HG02678 (cell line): ENCODE measurements around the gene RNF144A.

Source experiments
- ATAC-seq: cut with Tn5 transposase; IDR thresholded peaks from one replicate; pipeline ENCODE4 v1.9.1; 2021; ENCODE audit warnings: mild to moderate bottlenecking, moderate library complexity; ENCODE audit not compliant: unreplicated experiment

The RNF144A gene

DNA sequence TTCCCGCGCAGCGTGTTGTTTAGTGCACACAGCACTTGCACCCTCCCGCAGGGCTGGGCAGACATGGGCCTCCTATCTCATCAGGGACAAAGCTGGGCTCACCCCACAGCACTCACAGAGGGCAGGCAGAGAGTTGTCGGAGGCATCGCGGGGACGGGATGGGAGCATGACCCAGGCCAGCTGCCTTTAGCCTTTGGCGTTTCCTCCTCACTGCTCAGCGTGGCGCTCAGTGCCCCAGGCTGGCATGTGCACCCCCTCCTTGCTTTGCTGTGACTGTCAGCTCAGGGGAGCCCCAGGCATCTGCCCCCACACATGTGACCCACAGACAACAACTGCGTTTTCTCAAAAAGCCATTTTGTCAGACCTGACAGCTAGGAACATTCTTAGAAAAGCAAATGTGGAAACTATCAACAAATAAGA, 101.1 kb downstream of the RNF144A start:
- no peak for ATAC-seq

DNA sequence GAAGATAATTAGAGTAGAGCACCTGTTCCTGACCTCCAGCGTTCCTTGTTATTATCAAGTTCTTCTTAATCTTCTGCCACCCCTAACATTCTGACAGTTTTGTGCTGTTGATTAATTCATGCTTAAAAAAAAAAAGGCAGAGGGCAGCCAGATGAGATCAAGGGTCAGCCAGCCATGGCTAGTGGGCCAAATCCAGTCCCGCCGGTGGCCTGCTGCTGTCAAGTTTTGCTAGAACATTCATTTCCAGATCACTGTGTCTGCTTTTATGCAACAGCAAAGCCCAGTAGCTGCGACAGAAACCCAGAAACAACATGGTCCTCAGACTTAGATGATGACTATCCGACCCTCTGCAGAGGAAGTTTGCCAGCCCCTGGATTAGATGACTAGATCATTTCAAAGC, 101.6 kb downstream of the RNF144A start:
- ATAC-seq, result no peak

DNA sequence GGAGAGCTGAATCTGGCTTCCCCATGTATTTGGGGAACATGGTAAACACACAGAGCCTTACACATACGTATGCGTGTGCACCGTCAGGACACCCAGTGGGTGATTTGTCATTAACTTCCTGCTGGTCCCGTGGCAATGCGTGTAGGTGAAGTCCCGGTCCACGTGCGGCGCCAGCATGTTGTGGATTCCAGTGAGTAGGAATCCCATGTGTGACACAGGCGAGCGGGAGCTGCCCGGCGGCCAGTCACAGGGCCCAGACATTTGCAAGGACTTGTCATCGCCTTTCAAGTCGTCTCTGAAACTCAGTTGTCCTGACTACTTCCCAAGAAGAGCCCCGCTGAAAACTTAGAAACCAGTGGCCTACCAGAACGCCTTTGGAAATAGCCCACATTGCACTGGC, 102.0 kb downstream of the RNF144A start:
- no peak for ATAC-seq

GRCh38 chr2:7020059-7020458, 102.8 kb downstream of the RNF144A start:
- no peak for ATAC-seq

- ATAC-seq, result no peak
These were observed 103.3 kb downstream of the RNF144A start for GRCh38 chr2:7020468-7020867.

DNA sequence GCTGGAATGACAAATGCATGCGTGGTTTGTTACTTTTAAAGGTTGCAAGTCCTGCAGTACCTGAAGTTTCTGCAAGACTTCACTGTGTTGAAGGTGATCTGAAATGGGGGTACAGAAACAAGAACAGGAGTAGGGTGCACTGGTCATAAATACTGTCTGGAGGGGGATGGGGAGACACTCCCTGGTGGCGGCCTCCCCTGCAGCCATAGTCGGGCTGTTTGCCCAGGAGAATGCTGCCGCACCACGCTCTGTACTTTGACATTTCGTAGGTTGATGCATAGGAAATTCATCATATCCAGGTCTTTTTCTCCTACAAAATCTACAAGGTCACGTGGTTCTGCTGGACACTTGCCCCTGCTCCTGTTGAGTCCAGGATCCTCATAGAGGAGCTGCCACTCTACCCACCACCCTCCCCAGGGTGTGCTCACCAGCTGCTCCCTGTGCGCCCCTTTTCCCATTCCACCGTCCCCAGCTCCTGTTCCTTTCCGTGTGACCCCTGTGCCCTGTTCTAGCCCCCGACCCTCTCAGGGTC, 103.8 kb downstream of the RNF144A start:
- ATAC-seq, result no peak

- ATAC-seq, result no peak
These were observed 105.5 kb downstream of the RNF144A start for GRCh38 chr2:7022492-7023385.

DNA sequence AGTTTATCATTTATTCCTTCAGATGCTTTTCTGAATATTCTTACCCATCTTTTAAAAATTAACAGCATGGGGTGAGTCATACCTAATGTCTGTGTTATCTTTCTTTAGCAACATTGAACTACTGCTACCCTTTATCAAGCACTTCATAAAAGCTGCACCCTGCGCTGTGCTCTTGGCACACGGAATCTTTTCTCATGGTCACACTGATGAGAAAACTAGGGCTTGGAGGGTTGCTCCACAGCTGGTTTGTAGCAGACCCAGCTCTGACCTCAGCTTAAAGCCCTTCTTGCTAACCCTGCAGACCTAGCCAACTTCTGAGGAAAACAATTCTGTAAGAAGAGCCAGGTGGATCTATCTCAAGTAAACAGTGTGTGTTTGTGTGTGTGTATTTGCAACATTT, 106.3 kb downstream of the RNF144A start:
- no peak for ATAC-seq

GRCh38 chr2:7024261-7024660, 107.0 kb downstream of the RNF144A start:
- no peak for ATAC-seq

GRCh38 chr2:7025082-7025481, 107.9 kb downstream of the RNF144A start:
- no peak for ATAC-seq

DNA sequence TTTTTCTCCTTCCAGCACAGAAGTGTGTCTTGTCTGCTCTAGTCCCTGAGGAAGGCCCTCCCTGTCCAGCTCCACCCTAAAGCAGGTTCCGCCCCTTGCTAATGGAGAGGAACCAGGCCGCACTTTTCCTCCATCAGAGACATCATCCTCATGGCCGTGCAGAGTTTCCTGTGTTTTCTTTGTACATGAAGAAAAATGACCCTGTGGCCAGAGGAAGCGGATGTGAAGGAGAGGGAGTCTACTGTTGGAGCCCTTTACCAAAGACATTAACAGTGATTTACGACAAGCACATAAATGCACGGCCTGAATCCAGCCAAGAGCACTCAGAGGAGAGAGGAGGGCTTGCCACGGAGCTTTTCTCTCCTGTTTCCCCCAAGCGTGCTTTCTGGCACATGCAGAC, 109.5 kb downstream of the RNF144A start:
- no peak for ATAC-seq

GRCh38 chr2:7027411-7027810, 110.2 kb downstream of the RNF144A start:
- no peak for ATAC-seq

DNA sequence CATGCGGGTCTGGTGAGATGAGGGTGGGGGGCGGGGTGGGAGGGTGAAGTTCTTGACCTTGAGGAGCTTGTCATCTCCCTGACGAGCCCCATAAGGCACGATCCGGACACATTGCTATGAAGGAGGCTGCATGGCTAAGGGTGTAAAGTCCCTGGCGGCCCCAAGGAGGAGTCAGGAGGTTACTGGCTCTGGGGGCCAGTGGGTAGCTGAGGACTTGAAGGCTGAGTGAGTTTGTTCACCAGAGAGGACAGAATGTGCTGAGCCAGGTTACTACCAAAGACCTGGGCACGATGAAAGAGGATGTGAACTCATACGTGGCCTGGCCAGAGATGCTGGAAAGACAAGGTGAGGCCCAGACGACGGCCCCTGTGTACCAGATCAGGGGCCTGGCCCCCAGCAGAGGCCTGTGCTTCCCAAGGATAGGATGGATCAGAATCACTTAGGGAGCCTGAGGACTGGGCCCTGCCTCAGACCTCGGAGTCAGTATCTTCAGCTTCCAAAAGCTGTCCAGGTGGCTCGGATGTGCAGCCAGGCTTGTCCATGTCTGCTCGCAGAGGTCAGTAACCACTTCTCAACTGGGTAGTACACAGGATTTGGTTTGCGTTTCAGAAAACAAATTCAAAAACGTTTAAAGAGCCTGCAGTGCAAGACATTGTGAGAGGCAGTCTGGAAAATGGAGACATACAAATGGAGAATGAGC, 110.9 kb downstream of the RNF144A start:
- ATAC-seq, result no peak

- ATAC-seq, result no peak
These were observed 111.6 kb downstream of the RNF144A start for GRCh38 chr2:7028846-7029245.

GRCh38 chr2:7029291-7030059, 112.3 kb downstream of the RNF144A start:
- no peak for ATAC-seq

DNA sequence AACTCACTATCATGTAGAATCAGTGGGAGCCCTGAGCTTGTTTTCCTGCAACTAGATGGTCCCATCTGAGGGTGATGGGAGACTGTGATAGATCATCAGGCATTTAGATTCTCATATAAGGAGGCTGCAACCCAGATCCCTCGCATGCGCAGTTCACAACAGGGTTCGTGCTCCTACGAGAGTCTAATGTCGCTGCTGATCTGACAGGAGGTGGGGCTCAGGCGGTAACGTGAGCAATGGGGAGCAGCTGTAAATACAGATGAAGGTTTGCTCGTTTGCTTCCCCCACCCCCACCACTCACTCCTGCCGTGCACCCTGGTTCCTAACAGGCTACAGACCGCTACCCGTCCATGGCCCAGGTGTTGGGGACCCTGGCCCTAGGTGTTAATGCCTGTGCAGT, 113.6 kb downstream of the RNF144A start:
- no peak for ATAC-seq

- no peak for ATAC-seq
These were observed 114.5 kb downstream of the RNF144A start for GRCh38 chr2:7031547-7032245.

- no peak for ATAC-seq
These were observed 115.2 kb downstream of the RNF144A start for GRCh38 chr2:7032371-7032770.

DNA sequence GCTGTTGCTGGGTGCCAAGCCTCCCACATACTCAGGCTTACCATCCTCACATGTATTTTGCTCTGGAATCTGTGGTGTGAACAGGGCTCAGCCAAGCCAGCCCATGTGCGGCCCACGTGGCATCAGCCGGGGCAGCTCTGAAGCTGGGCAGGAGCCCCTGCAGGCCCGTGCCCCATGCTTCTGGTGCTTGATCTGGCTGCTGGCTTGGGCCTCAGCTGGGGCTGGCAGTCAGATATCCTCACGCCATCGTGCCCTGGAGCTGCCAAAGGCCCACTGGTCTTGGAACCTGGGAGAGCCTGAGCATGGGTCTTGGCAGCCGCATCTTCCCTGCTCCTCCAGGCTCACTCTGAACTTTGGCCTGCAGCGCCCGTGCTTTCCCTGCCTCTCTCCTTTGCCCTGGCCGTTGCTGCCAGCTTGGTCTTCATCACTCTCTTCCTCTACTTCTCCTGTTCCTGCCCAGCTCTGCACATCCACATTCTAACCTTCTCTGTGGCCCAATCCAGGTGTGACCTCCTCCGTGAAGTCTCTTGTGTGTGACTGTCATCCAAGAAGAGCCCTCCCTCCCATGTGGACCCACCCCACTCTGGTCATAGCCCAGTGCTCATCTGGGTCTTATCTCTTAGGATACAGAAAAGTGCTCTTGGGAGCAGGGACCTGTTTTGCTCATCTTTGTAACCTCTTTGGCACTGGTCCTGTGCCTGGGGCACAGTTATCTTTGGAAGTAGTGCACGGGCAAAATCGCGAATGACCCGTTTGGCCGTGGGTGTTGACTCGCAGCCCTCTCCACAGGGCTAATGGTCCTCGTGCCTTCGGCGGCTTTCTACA, 116.1 kb downstream of the RNF144A start:
- ATAC-seq, result no peak

GRCh38 chr2:7034303-7034702, 117.1 kb downstream of the RNF144A start:
- ATAC-seq, result no peak
